CD4-positive, alpha-beta T cell treated with Interleukin-21 for 1 hour (primary cell): ENCODE results near the gene FZD2.
"Not testable (repeated sequence)": the region's sequence is repeated elsewhere in the genome, so short reads cannot be mapped to it uniquely, and the experiment has no call there.

ENCODE experiments used
- DNase-seq: peaks from one replicate; pipeline ENCODE4 v3.0.0-alpha.2; 2020

Gene FZD2

DNA sequence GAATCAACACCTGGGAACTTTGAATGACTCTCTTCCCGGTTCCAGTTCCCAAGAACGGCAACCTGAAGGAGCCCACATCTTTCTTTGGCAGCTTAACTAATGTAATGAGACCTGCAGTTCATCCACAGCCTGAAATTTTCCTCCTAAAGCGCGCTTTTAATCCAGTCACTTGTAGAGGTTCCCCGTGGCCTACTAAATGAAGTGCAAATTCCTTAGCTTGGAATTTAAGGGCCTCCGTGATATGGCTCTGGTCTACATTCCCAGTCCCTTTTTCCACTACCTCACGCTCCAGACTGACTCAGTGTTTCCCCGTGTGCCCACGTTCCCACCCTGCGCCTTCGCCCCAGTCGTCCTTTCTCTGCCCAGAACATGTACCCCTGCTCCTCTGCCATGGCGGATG, 27.2 kb downstream of the FZD2 start:
- no peak for DNase-seq

DNA sequence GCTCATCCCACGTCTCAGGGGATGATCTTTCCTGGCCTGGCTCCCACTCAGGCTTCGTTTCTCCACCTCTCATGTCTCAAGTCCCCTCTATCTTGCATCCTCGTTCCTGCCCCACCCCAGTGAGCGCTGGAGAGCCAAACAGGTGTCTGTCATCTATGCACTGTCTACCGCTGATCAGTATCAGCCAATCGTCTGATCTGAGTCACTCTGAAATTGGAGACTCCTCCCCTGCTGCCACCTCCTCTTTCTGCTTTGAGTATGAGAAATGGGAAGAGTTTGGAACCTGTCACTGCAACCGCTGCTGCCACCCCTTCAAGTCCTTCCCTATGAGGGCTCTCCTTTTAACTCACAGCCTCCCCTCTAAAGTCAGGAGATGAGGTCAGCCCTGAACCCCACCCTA, 28.0 kb downstream of the FZD2 start:
- no peak for DNase-seq

DNA sequence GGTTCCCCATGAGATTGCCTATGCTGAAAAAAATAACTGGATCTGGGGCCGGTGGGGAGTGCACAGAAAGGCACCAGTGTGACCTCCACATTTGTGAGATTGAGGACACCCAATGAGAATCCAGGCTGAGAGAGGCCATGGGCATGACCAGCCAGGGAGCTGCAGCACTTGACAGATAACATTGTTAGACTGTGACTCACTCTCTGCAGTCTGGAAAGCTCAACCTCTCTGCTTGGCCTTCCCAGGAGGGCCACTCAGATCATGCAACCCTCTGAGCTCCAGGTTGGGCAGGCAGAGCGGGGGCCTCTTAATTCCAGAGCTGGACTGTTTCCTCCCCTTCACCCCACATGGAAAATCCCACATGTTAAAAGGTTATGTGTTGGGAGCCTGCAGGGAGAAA, 30.1 kb downstream of the FZD2 start:
- no peak for DNase-seq

DNA sequence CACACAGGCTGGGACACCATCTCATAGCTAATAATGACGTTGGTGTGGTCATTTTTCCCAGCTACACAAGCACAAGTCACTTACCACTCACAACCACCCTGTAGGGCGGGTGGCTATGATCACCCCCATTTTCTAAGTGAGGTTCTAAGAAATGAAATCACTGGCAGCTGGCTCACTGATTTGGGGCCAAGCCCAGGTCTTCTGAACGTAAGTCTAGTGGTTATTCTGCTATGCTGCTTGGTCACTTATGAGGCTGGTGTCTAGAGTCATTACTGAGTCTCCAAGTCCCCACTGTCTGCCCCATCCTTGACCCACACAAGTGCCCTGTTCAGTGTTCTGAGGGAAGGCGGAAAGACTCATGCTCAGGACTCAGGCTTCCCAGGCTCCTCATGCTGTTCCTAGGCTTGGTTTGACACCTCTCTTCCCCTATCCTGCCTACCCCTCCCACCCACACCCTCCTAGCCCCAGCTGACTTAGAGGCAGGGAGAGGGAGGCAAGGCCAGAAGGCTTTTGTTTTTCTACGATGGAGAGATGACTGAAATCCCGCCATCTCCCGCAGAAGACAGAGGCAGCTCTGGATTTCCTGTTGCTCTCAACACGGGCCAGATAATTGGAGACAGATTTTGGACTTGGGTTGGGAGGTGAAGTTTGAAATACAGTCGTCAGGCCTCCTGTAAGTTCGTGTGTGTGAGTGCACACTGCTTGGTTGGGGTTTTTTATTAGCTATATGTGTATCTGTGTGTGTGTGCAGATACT, 32.2 kb downstream of the FZD2 start:
- DNase-seq, result no peak

DNA sequence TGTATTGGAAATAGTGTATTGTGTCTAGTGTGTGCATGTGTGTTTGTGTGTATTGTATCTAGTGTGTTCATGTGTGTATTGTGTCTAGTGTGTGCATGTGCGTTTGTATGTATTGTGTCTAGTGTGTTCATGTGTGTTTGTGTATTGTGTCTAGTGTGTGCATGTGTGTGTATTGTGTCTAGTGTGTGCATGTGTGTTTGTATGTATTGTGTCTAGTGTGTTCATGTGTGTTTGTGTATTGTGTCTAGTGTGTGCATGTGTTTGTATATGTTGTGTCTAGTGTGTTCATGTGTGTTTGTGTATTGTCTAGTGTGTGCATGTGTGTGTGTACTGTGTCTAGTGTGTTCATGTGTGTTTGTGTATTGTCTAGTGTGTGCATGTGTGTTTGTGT, 32.8 kb downstream of the FZD2 start:
- DNase-seq, result not testable (repeated sequence)

DNA sequence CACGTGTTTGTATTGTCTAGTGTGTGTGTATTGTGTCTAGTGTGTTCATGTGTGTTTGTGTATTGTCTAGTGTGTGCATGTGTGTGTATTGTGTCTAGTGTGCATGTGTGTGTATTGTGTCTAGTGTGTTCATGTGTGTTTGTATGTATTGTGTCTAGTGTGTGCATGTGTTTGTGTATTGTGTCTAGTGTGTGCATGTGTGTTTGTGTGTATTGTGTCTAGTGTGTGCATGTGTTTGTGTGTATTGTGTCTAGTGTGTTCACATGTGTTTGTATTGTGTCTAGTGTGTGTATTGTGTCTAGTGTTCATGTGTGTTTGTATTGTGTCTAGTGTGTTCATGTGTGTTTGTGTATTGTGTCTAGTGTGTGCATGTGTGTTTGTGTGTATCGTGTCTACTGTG, 33.5 kb downstream of the FZD2 start:
- not testable (repeated sequence) for DNase-seq

DNA sequence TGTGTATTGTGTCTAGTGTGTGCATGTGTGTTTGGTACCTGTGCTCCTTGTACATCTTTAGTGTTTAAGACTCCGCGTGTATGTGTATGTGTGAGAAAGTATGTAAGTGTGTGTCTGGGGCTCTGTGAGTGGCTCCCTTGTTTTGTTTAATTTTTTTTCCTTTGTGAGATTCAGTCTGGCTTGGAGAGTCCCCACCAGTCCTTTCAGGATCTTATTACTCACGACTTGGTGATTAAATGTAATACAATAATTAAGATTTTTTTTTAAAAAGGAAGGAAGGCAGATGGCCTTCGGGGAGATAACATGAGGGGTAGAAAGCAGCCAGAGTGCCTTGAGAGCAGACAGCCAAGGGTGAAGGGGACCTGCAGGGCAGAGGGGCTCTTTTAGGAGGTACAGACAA, 33.9 kb downstream of the FZD2 start:
- DNase-seq, result no peak

DNA sequence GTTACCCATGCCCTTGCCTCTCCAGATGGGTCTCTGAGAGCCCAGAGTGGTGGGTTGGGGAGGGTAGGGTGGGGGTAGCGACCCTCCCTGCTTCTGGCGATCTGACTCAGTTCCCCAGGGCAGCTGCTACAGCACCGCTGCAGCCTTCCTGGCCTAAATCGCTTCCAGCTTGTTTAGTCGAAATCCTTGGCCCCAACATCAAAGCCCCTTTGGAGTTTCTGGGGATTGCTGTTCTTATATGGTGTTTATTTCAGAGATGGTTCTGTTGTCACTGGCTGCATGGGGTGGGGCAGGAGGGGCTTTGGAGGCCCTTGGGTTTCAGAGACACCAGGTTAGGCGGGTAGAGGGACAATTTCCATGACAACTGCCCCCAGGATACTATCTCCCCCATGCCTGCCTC, 35.9 kb downstream of the FZD2 start:
- DNase-seq, result no peak

DNA sequence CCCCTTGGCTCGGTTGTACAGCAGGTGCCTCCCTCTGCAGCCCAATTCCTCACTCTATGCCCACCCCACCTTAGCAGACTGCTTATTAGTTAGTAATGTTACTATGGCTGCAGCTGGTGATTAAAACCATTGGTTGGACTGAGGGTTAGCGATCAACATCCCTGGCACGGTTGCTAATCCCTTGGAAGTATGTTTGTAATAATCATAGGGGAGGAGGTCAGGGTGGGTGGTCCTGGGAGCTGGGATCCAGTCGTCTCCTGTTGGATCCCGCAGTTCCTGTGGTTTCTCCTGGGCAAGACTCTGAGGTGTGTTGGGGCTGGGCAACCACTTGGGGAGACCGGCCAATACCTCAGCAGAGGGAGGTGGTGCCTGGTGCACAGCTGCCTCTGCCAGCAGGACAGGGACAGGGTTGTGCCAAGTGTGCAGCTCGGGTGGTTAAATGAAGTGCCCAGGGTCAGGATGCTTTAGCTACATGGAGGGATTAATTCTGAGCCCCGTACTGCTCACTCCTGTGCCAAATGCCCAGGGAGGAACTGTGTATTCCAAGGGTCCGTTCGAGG, 38.0 kb downstream of the FZD2 start:
- no peak for DNase-seq

DNA sequence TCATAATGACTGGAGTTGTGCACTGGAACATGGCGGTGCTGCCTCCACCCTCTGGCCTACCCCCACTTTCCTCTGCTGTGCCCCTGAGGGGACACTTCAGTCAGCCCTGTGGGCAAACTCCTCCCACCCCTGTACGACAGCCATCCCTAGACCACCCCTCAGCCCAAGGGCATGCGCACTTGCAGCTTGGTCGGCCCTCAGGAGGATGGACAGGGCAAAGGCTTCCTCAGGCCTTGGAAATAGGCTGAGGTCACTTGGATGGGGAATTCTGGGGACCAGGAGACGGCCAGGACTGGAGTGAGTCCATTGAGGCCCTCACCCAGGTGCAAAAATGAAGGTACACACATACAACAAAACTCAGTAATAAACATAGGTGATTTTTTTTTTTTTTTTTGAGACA, 41.0 kb downstream of the FZD2 start:
- DNase-seq, result no peak

DNA sequence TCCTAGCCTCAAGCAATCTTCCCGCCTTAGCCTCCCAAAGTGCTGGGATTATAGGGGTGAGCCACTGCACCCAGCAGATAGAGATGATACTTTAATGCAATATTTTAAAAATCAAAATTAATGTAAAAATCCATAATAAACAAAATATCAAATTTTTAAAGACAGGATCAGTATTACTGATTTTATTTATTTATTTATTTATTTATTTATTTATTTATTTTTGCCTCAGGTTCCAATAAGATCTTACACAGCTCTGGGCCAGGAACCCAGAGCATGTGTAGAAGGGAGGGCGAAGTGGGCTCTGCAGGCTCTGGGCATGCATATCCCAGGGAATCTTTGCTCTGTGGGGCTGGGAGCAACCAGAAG, 41.6 kb downstream of the FZD2 start:
- no peak for DNase-seq

DNA sequence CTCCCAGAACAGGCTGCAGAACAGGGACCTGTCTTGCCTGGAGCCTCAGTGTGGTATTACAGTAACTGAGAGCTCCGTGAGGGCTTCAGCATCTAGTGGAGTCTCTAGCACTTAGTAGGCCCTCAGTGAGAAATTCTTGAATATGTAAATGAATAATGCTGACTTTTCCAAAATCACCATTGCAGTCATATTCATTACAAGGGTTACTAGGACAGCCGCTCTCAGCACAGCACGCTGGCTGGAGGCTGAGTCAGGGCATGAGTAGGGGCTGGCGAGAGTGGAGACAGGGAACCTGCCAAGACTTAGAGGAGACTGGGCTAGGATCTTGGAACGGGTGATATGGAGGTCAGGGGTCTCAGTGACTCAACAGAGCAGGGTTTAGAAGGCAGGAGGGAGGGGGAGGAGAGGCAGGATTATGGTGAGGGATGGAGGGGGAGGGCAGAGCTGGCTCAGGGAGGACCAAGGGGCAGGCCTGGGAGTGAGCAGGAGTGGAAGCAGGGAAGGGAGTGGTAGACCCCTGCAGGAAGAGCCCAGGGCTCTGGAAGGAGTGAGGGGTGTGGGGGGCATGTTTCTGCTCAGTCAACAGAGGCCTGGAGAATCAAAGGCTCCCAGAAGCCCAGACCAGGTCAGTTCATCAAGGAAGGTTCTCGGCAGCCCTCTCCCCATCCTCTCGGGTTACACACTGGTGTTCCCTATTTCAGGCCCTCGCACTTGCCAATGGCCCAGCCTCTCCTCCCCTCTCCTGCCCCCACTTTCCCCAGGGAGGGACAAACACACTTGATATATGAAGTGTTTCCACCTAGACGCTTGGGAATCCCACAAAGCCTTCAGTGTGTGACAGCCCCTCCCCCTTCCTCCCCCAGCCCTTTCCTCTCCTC, 42.3 kb downstream of the FZD2 start:
- no peak for DNase-seq

DNA sequence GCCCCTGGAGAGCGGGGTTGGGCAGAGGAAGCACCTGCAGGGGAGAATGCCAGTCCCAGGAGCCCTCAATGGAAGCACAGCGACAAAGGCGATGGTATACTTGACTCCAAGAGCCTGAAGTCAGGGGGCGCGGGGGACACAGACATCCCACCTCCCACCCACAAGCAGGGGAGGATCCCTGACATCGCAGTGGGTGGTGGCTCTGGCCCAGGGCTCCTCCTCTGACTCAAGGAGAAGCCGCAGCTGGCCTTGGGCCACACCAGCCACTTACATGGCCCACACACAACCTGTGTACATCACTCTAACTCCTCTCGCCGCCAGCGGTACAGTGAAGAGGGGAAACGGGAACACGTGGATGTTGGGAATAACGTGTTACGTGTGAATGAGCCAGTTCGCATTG, 44.3 kb downstream of the FZD2 start:
- no peak for DNase-seq

DNA sequence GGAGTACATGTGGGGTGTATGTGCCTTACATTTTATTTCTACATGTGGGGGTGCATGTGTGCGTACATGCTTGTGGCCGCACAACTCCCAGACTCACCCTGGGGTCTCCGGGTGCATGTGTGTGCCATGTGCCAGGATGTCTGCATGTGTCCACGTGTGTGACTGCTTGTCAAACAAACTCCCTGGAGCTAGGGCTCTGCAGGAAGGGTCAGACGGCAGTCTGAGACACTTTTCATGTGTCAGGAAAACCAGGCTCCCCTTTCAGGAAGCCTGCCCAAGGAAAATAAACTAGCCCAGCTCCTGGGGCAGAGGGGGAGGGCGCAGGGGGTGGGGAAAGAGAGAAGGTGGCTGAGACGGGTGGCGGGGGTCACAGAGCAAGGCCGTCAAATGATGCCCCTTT, 44.7 kb downstream of the FZD2 start:
- no peak for DNase-seq

DNA sequence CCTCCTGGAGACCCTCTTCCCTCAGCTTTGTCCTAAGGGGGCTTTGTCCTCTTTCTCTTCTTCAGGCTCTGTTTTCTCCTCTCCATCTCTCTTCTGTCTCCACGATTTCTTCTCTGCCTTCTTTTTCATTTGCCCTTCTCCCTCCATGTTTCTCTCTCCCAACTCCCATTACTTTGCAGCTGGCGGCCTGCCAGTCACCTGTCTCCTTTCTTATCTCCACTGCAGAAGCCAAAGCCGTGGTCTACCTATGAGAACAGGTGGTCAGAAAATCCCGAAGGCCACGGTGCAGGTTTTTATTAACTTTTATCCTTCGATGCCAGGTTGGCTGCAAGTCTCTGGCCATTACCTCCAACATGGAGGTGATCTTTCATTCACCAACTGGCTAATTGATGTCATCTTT, 45.1 kb downstream of the FZD2 start:
- no peak for DNase-seq

DNA sequence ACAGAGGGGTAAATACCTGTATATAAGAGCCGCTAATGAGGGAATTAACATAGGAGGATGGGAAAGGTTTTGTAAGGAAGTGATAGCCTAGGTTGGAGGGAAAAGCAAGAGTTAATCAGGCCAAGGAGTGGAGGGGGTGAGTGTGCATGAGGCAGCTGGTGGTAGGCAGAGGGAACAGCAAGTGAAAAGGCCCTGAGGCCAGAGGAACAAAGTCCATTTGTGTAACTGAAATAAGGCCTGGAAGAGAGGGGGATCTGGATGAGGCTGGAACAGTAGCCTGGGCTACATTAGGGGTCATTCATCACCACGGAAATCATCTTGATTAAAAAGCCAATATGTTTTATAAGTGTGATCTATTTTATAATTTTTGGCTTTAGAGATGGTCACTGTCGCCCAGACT, 45.7 kb downstream of the FZD2 start:
- no peak for DNase-seq

DNA sequence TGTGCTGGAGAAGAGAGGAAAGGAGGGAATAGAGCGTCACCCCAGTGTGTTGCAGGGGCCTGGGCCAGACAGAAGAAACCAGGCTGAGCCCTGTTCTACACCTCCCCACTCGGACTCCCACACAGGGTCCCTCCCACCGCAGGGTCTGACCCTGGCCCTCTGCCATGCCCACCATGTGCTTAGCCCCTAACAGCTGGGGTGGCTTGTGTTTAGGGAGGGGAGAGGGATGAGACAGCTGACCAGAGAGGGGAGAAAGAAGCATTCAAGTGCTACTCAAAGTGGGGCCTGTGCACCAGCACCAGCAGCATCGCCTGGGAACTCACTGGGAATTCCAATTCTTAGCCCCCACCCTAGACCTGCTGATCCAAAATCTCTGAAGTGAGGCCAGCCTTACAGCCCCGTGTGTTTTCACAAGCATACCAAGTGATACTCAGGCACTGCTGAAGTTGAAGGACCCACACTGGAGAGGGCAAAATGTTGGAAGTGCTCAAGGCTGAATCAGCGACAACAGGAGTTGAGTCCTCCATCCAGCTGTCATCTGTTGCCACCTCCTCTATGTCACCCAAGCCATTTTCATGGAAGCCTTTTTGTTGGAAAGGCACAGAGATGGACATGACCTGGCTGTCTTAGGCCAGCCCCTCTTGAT, 47.0 kb downstream of the FZD2 start:
- no peak for DNase-seq

DNA sequence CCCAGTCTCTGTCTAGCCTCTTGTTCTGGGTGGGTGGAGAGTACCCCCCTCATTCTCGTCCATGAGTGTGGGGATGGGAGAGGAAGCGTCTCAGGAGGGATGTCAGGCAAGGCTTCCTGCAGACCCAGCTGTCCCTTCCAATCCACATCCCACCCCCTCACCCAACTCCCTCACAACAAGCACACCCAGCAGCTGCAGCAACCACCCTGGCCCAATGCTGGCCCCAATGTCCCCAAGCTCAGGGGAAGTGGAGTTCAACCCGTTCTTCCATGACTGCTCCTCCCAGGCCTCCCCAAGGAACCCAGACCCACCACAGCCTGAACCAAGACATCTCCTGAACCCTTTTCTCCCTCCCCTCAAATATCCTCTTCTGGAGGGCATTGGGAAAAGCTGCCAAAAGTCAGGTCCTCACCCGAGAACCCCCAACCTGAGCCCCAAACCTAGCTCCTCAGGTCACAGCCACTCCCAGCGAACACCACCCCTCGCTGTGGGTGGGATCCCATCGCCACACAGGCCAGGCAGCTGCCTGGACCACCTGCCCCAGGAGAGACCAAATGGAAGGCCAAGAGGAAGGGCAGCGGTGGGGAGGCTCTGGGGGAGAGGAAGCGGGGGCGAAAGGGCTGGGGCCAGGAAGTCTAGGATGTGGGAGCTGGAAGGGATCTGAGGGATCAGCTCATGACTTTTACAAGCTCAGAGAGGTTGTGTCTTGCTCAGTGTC, 47.6 kb downstream of the FZD2 start:
- DNase-seq, result no peak

DNA sequence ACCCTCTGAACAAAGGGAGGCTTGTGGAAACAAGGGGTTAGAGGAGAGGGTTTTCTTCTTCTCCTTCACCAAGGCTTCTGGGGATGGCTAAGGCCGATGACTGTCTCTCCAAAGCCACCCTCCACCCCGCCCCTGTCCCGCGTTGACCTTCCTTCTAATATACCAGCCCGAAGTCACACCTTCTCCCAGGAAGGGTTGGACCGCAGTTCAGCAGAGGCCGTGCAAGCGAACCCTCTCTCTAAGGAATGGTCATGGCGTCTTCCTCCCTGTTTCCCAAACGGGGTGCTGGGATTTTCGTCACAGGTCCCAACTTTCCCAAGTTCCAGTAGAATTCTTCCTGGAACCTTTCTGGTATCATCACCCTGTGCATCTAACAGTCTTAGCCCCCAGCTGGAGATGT, 49.4 kb downstream of the FZD2 start:
- DNase-seq, result no peak

DNA sequence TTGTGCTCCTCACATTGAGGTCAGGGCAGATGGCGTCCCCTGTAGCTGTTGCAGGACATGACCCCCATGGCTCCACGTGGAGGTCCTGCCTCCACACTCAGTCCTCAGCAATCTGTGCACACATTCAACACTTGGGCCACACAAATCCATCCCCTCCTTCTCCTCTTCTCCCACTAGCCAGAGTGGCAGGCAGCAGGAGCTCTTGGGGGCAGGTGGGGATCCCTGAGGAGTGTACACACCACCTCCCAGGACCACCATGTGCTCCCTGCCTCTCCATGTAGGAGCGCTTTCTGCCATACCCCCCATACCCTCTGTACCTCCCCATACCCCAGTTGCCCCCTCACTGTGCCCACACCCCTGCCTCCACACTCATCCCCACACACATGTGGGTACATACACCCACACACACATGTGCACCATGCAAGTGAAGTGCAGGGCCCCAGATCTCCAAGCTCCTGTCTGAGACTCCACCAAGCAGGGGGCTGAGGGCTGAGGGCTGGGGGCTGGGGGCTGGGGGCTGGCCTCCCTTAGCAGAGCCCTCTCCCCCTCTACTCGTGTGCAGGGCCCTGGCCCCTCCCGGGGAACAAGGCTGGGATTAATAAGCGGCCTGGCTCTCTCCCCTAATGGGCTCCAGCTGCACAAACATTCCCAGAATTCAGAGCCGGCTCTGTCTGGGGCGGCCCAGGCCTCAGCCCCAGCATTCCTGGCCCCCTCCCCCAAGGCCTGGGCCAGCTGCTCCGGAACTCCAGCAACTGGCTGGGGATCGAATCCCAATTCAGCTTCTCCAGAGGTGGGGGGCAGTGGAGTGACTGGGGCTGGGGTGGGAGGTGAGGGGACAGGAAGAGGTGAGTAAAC, 50.8 kb downstream of the FZD2 start:
- no peak for DNase-seq

DNA sequence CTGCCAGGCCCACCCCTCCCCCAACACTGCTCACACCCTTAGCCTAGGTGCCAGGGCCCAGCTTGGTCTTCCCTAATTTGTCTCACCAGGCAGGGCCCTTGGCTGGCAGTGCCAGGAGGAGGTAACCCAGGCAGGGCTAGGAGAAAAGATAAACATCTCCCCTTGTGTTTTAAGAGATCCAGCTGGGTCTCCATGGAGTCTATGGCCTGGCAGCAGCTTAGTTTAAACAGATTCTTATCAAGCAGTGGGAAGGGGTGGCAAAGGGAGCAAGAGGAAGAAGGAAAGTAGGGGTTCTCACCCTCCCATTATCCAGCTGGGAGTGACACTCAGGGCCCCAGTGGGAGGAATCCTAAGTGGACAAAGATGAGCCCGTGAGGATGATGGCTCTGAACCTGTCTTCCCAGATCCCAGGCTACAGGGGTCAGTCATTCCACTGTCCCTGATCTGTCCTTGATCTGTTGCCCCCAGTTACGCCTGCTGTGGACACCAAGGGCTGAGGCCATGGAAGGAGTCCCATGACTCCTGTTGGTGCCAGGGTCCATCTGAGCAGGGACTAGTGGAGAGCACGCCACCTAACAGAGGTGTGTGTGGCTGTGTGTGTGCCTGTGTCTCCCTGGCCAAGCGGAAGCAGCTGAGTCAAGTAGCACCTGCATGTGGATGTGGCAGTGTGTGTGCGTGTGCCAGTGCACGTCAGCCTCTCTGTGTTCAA, 51.6 kb downstream of the FZD2 start:
- no peak for DNase-seq
